ENCODE results near the gene LOC101059915.

LOC101059915 gene

DNA sequence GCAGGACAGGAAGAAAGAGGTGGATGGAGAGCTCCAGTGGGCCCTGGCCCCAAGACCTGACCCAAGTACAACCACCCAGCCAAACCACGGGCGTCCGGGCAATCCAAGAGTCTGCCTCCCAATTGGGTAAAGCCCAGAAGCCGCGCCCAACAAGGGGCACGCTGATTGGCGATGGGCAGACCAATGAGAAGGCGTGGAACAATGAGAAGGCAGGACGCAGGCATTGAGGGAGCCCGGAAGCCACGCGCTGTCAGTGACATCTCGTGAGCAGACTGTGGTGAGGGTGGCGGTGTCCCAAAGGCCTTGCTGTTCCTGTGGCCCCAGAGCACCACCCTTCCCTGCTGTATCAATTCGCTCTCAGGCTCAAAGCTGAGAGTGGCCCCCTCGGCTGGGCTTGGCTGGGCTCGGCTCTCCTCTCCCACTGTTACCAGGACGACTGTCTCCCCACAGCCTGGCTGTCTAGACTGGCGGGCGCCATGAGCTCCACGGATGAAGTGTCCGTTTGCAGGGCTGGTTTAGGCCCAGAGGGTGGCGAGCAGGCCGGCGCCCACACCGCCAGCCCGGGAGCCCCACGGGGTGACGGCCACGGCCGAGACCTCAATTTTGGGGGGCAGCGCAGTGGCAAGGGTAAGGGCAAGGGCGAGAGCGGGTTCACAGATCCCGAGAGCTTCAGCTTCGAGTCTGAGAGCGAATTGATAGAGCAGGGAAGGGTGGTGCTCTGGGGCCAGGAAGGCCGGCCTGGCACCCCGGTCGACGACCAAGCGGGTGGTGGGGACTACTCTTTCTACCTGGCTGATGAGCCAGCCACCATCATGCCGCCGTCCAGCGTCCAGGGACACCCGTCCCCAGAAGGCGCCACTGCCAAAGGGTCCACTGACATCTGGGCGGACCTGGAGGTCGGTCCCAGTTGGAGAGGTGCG, at the start of gene LOC101059915:
Gene LOC101059915, plus strand, starts transcription at position 219 of the 920 bp plus-strand sequence.
- no peak for DNase-seq (ENCODE audit: low spot score)

DNA sequence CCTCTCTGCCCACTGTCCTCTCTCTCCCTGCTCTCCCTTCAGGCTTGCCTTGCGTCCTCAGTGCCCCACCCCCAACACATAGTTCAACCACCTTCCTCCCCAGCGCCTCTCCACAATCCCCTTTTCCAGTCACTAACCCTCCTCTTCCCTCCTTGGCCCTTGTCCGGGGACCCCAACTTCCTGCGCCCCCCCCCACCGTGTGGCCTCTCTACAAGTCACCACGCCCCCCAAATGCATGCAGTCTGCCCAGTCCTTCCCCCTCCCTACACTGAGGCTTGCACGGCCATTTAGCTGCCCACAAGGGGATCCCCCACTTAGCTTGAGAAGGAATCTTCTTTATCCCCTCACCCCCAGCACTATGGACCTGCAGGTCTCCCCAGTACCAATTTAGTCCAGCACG, 49.6 kb upstream of the LOC101059915 start:
- DNase-seq (ENCODE audit: low spot score), result no peak

DNA sequence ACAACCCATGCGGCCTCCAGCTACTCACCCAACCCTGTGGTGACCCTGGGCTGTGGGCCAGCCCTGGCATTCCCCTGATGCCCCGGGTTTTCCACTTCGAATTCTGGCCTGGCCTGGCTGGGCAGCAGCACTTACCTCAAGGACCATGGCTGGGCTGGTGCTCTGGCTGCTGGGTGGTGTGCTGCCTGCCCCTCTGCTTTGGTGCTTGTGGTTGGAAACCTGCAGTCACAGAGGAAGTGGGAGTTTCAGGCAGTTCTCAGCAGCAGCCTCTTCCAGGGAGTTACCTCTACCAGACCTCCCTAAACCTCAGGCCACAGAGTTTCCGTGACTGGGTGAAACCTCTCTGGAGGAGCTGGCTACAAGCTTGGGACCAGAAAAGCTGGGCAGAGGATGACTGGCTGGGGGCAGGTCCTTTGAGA, 49.0 kb upstream of the LOC101059915 start, which contains the start of gene CXCR3:
Gene CXCR3, minus strand, starts transcription at position 209 of the 419 bp plus-strand sequence. Its CDS starts 62 bp downstream, at position 147.
- DNase-seq (ENCODE audit: low spot score), result no peak

DNA sequence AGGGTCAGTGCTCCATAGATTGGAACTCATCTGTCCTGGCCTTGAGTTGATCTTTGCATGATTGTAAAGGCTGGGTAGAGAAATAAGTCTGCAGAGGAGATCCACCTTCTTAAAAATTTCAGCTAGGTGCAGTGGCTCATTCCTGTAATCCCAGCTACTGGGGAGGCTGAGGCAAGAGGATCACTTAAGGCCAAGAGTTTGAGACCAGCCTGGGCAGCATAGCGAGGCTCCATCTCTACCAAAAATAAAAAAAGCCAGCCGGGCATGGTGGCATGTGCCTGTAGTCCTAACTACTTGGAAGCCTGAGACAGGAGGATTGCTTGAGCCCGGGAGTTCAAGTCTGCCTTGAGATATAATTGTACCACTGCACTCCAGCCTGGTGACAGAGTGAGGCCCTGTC, 48.6 kb upstream of the LOC101059915 start:
- no peak for DNase-seq (ENCODE audit: low spot score)

DNA sequence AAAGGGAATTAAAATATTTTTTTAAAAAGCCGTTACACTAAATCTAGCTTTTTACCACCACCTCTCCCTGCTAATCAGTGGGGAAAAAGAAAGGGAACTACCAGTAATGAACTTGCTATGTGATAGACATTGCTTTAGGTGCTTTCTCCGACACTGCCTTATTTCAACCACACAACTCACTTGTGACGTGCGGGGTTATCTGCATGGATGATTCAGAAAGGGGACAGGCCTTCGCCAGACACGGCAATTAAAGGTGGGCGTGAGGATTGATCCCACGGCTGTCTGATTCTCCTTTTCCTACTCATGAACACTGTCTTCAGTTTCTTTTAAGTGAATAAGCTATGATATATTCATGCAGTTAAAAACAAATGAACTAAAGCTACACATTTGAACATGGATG, 48.2 kb upstream of the LOC101059915 start:
- DNase-seq (ENCODE audit: low spot score), result no peak

DNA sequence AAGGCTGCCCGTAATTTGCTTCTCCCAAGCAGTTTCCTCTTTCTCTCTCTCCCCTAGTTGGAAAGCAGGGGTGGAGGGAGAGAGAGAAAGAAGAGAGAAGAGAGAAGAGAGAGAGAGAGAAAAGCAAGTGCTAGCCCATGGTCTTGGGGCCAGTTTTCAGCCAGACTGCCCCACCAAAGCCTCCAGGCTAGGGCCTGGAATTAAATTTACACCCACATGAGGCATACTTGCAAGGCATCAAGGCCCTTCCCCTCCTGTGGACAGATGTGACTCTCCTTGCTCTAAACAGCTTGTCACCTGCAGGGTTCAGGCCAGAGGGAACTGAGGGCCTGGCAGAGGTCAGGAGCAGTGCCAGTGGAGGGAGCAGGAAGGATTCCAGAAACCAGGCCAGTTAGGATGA, 47.4 kb upstream of the LOC101059915 start:
- DNase-seq (ENCODE audit: low spot score), result no peak

DNA sequence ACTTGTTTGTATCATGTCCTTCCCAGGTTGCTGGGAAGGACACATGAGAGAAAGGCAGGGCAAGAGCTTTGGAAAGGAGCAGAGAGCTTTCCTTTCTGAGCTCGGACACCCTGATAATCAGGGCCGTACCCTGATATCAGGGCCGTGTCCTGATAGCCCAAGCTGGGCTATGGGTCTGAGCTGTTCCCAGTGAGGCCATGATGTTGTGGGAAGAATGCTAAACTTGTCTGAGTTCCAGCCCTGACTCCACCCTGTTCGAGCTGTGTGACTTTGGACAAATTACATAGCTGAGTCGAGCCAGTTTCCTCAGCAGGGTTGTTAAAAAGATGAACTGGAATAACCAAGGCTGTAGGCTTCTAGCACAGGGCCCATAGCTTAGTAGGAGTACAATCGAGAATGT, 45.7 kb upstream of the LOC101059915 start:
- DNase-seq (ENCODE audit: low spot score), result no peak

DNA sequence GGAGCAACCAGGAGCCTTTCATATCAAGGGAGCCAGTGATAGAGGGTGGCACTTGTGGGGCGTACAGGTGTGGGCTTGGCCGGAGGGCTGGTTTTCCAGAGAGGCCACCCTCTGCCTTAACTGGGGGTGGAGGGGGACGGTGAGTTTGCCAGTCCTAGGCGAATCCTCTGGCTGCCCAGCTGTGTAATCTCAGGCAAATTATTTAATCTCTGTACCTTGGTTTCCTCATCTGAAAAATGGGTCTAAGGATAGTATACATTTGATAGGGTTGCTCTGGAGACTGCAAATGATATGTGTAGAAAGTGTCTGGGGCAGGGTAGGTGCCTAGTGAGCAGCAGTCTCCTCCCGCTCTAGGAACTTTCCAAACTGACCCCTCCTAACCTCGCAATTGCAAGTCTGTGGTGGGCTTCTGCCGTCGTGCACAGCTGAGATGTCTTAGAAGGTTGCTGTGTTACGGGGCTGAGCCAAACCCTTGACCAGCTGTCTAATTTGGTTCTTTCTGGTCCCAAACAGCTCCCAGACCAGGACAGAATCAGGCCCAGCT, 45.2 kb upstream of the LOC101059915 start:
- DNase-seq (ENCODE audit: low spot score), result no peak

DNA sequence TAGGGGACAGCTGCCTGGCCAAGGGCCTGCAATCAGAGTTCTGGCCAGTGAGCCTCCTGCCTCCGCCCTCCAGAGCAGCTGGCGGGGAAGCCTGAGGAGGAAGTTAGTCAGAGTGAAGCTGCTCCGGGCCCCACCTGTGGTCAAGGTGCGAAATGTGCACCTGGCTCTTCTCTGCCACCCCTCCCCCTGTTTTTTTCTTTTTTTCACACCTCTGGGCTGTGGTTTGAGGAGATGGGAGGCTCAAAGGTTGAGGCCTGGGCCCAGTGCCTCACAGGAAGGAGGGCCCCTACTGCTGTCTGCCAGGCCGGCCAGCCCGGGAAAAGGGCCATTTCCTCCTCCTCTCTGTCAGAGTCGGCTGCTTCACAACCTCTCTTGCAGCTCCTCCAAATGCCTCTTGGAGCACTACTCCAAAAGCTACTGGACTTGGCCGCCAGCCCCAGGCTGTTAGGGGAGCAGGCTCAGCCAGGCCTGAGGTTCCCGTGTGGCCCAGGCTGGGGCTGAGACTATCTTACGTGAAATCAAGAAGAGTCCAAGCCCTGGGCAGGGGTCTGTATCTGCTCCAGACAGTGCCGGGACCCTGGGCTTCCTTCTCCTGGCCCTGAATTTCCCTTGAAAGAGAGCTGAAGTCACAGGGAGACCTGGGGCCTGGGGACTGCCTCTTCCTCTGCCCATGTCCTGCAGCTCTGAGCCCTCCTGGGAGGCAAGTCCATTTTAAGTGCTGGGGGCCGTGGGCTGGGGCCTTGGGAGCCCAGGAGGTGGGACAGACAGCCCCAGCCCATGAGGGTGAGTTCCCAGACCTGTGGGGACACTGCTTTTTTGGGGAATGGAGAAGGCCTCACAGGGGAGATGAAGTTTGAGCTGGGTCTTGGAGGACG, 44.5 kb upstream of the LOC101059915 start:
- DNase-seq (ENCODE audit: low spot score), result no peak

DNA sequence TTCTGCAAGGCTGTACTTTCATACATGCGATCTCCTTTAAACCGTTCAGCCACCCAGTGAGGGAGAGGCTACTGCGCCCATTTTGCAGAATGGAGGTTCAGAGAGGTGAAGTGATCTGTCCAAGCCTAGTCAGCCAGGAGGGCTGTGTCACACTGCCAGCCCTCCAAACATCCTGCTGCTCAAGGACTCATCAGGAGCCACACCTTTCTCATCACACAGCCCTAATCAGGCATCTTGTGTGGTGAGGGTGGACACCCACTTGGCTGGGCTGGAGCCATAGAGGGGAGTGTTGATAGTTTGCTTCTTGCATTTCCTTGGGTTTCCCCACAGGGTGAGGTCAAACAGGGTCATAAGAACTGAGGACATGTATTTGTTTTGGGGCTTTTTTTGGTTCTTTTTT, 43.6 kb upstream of the LOC101059915 start:
- DNase-seq (ENCODE audit: low spot score), result no peak

DNA sequence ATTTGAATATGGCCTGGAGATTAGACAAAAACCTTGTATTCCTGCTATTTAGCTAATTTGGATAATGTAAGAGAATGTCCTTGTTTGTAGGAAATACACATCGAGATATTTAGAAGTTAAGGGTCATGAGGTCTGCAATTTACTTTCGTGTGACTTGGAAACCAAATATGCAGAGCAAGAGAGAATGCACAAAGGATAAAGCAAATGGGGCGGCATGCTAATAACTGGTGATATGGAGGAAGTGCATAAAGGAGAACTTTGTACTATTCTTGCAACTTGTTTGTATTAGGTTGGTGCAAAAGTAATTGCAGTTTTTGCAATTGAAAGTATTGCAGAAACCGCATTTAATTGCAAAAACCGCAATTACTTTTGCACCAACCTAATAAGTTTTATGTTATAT, 41.9 kb upstream of the LOC101059915 start:
- DNase-seq (ENCODE audit: low spot score), result no peak

DNA sequence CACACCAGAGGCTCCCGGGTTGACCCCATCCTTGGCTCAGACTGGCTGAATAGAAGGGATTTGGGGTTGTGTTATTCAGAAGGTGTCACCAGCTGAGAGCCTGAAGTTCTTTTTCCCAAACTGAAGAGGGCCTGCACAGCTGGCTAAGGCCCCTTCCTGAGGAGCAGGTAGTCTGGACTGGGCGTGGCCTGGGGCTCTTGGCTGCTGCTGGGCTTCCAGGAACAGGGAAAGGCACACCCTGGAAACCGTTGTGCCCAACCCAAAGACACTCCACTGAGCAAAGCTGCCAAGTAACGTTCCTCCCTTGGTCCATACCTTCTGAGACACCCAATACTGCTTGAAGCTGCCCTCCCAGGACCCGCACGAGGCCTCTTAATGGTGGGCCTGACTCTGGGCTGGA, 40.8 kb upstream of the LOC101059915 start:
- no peak for DNase-seq (ENCODE audit: low spot score)

DNA sequence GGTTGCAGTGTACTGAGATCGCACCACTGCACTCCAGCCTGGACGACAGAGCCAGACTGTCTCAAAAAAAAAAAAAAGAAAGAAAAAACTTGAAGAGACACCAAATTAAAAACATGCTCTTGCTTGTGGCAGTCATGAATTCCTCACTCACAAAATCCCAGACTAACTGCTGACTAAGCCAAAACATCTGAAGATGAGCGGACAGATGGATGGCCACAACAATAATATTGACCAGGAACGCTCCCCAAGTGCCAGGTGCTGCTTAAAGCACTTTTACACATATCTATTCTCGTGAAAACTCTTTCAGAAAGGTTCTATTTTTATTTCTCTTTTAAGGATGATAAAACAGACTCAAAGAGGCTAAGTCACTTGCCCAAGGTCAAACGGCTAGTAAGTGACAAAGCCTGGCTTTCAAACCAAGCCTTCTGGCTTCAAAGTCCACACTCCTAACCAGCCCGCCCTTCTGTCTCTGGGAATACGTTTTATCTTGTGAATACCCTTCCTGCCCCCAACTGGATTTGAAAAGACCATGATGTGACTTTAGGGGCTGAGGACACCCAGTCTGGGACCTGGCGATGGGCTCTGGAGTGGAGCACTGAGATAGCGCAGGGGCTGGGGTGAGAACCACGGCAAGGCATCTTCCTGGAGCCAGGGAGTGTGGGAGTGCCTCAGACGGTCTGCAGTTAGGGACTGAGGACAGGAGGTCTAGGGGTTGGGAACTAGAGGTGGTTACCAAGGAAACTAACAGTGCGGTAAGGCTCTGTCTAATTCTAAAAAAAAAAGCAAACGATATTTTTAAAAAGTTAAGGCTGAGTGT, 39.5 kb upstream of the LOC101059915 start:
- DNase-seq (ENCODE audit: low spot score), result no peak

DNA sequence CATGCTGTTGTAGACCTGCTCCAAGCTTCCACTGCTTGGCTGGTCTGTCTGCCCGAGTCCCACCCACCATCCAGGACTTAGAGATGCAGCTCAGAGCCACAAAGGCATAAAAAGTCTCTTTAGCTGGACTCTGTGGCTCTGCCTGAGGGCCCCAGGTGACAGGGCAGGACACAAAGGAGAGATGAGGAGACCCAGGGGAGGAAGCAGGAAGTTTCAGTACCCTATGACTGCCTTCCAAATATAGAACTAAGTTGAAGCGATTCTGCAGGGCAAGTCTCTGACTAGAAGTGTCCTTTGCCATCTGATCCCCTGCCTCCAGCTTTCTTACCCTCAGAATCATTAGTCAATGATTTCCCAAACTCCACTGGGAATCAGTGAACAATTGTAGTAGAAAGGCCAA, 37.9 kb upstream of the LOC101059915 start:
- DNase-seq (ENCODE audit: low spot score), result no peak

DNA sequence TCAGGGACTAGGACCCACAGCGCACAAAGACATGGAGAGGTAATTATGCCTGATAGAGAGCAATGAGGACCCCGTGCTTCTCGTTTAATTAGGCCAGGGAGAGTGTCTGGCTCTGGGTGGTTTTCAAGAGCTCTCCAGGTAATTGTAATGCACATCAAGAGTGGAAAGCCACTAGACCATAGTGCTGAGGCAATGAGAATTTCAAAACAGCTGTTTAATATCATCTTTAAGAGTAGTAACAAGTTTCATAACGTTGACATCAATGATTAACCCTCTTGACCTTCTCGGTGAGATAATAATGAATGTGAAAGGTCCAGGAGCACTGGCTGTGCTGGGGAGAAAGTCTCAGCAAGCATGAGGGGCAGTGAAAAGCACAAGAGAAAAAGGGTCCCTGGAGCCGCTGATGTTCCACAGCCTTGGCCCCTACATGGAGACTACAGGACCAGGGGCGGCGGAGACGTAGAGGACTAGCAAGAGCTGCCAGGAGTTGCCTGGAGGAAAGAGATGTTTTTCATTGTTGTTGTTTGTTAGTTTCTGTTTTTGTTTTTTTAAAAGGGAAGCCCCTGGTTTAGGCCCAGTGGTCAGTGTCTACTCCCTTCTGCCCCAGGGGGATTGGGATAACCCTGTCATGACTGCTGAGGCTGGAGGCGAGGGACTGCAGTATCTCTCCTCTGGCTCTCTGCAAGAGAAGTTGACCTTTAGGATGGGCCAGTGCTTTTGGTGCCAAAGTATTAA, 34.3 kb upstream of the LOC101059915 start:
- DNase-seq (ENCODE audit: low spot score), result no peak

DNA sequence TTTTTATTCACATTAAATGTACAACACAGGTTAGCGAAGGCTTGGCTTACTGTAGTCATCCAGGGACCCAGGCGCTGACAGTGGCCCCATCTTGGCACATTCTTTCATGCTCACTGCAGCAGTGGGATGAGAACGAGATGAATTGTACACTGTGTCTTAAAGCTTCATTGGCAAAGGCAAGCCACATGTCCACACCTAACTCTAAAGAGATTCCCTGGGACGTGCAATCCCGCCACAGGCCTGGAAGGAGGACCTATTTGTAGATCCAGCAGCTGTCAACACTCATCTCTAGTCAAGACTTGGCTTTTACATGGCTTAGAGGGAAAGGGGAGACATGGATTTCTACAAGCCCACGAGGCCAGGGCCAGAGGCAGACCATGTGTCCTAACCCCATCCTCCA, 33.0 kb upstream of the LOC101059915 start:
- DNase-seq (ENCODE audit: low spot score), result no peak

DNA sequence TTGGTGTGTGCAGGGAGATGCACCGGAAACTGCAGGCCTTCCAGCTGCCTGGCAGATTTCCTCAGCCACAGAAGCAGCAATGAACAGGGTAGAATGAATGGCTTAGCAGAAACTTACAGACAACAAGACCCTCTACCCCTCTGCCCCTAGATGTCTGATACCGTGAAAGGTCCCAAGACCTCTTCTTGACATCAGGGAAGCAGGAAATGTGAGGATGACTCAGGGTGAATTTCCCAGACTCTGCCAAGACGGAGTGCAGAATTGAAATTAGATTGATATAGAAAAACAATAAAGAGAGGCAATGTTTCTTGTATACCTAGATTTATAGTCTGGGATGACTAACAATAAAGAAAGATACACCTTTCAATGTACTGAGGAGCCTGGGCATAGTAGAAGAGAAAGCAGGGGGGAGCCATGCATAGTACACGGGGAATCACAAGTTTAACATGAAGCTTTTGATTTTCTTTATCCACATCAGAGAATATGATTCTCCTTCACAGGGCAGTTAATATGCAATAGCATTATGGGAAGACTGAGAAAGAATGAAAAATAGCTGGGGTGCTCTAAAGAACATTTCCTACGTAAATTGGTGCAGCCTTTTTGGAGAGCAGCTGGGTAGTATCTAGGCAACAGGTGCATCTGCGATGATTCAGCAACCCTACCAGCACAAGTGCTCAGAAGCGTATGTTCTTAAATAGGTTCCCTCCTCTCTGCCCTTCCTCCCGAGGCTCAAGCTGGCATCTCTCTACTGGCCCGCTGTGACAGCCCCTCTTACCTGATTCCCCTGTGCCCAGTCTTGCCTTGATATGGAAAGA, 30.7 kb upstream of the LOC101059915 start:
- no peak for DNase-seq (ENCODE audit: low spot score)

DNA sequence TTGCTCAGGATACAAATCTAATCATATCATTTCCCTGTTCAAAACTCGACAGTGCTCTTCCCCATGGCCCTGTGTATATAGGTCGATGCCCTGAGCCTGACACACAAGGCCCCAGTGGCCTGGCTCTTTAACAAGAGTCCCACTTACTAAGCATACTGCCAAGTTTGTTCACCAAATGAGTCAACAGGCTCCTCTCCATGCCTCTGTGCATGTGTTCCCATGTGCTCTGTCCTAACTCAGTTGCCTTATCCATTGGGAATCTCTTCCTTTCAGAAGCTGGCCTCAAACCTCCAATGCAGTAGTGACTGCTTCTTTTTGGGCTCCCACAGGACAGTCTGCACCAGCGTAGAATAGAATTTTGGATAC, 30.1 kb upstream of the LOC101059915 start:
- no peak for DNase-seq (ENCODE audit: low spot score)

DNA sequence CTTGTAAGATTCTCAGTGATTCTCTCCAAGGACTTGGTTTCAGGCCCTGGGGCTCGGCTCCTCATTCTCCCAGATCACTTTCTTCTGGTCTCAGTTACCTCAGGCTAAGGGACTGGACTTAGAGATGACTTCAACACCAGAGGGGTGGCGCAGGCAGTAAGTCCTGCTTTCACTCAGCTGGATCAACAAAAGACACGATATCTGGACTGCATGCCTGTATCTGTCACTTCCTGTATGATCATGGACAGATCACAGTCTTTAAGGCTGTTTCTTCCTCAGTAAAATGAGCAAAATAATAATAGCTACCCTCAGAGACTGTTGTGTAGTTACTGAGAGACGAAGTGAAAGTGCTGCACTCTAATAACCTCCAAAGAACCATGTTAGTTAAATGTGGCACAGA, 29.5 kb upstream of the LOC101059915 start:
- no peak for DNase-seq (ENCODE audit: low spot score)

DNA sequence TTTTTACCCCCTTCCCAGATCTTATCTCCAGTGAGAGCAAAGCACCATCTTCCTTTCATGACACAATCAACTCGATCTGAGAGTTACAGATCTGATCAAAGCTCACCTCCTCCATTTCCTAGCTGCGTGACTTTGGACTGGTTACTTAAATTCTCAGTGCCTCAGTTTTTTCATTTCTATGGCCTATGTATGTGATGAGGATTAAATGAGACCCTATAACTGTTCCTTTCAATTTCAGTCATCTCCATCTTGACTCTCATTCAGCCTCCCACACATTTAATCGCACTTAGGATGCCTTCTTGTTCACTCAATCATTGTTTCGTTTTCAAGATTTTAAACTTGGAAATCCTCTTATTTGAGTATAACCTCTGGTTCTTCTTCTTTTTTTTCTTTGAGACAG, 28.9 kb upstream of the LOC101059915 start:
- no peak for DNase-seq (ENCODE audit: low spot score)
